ENCODE results near the gene HSPB8. TPM values are rescaled to one million over a fixed set of nuclear protein-coding genes. Genes with fewer than 3 reads are reported as not detected.

HSPB8 gene
- total and polyA plus RNA-seq, 4 donors: 0.56 to 1.8 (median 1.1) TPM

DNA sequence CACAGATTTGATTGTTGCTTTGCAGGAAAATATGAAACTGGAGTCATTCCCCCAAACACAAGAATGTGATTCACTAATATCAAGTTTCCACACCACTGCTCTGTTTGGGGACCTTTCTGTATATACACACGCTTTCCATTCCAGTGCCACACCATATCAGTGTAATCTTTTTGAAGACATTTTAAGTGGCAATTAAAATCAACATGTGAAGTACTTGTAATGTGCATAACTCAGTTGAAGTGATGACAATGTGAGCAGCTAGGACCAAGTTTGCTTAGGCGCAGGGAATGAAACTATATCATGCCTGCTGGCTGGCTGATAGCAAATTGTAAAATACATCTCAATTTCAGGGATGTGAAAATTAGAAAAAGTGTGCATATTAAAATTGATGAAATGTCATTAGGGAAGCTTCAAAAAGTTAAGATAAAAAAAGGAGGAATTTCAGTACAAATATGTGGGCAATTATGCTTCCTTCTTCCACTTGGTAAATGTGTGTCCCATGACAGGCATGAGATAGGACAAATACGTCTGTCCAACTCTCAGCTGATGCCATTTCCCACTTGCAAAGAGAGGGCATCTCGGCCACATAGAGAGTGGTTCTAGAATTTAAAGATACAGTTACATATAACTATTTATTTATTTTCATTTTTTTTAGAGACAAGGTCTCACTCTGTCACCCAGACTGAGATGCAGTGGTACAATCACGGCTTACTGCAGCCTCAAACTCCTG lies 43.7 kb downstream of the HSPB8 start:
- H3K4me1 ChIP-seq (ENCODE audit: control insufficient read depth in 4 of 4, insufficient read depth in 4 of 4, low read length in 3 of 4): peaks cover 0 to 2% (median 0%) of the 10 kb centered on the region in 4 donors
- no peak overlapping the region for H3K4me3 ChIP-seq (ENCODE audit: low read depth in 1 of 3, low read length in 3 of 3)
- H3K36me3 ChIP-seq (ENCODE audit: control insufficient read depth in 4 of 4, insufficient read depth in 3 of 4, low read depth in 1 of 4, low read length in 3 of 4): no peaks in the 10 kb centered on the region
- H3K9me3 ChIP-seq (ENCODE audit: control insufficient read depth in 4 of 4, low read length in 3 of 4): no peaks in the 10 kb centered on the region
- H3K27ac ChIP-seq (ENCODE audit: low read depth in 1 of 2, low read length in 2 of 2): no peak overlapping the region
- 59% methylated on average over 5 of the region's 5 CpGs for WGBS
- no peak for DNase-seq (ENCODE audit: low spot score)
- H3K9ac ChIP-seq (ENCODE audit: low read depth in 1 of 2, low read length in 2 of 2): no peak overlapping the region
- H3K27me3 ChIP-seq (ENCODE audit: control insufficient read depth in 4 of 4, insufficient read depth in 4 of 4, low read length in 3 of 4): peaks cover 0 to 4% (median 0%) of the 10 kb centered on the region in 4 donors
- TF ChIP-seq, protein P1, sequence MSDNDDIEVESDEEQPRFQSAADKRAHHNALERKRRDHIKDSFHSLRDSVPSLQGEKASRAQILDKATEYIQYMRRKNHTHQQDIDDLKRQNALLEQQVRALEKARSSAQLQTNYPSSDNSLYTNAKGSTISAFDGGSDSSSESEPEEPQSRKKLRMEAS (IDR thresholded peaks at IDR 0.05): no peak
- no peak for TF ChIP-seq TAF1 (conservative IDR thresholded peaks at IDR 0.05)
- no peak for TF ChIP-seq JUND (IDR thresholded peaks at IDR 0.05)
- TF ChIP-seq YY1 (IDR thresholded peaks at IDR 0.05): no peak
- no peak for TF ChIP-seq RXRA (IDR thresholded peaks at IDR 0.05)
- TF ChIP-seq HNF4A (conservative IDR thresholded peaks at IDR 0.05): no peak
- TF ChIP-seq, protein P2, sequence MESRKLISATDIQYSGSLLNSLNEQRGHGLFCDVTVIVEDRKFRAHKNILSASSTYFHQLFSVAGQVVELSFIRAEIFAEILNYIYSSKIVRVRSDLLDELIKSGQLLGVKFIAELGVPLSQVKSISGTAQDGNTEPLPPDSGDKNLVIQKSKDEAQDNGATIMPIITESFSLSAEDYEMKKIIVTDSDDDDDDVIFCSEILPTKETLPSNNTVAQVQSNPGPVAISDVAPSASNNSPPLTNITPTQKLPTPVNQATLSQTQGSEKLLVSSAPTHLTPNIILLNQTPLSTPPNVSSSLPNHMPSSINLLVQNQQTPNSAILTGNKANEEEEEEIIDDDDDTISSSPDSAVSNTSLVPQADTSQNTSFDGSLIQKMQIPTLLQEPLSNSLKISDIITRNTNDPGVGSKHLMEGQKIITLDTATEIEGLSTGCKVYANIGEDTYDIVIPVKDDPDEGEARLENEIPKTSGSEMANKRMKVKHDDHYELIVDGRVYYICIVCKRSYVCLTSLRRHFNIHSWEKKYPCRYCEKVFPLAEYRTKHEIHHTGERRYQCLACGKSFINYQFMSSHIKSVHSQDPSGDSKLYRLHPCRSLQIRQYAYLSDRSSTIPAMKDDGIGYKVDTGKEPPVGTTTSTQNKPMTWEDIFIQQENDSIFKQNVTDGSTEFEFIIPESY (IDR thresholded peaks at IDR 0.05): no peak
- no peak for TF ChIP-seq RAD21 (IDR thresholded peaks at IDR 0.05)
- TF ChIP-seq, protein P3, sequence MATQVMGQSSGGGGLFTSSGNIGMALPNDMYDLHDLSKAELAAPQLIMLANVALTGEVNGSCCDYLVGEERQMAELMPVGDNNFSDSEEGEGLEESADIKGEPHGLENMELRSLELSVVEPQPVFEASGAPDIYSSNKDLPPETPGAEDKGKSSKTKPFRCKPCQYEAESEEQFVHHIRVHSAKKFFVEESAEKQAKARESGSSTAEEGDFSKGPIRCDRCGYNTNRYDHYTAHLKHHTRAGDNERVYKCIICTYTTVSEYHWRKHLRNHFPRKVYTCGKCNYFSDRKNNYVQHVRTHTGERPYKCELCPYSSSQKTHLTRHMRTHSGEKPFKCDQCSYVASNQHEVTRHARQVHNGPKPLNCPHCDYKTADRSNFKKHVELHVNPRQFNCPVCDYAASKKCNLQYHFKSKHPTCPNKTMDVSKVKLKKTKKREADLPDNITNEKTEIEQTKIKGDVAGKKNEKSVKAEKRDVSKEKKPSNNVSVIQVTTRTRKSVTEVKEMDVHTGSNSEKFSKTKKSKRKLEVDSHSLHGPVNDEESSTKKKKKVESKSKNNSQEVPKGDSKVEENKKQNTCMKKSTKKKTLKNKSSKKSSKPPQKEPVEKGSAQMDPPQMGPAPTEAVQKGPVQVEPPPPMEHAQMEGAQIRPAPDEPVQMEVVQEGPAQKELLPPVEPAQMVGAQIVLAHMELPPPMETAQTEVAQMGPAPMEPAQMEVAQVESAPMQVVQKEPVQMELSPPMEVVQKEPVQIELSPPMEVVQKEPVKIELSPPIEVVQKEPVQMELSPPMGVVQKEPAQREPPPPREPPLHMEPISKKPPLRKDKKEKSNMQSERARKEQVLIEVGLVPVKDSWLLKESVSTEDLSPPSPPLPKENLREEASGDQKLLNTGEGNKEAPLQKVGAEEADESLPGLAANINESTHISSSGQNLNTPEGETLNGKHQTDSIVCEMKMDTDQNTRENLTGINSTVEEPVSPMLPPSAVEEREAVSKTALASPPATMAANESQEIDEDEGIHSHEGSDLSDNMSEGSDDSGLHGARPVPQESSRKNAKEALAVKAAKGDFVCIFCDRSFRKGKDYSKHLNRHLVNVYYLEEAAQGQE (IDR thresholded peaks at IDR 0.05): no peak
- no peak for TF ChIP-seq GABPA (IDR thresholded peaks at IDR 0.05 in 1 of 2, conservative IDR thresholded peaks at IDR 0.05 in 1 of 2)
- TF ChIP-seq HNF4G (IDR thresholded peaks at IDR 0.05): no peak
- no peak for TF ChIP-seq EGR1 (IDR thresholded peaks at IDR 0.05; ENCODE audit: low read depth in 2 of 2)
- TF ChIP-seq SP1 (IDR thresholded peaks at IDR 0.05): no peak
- TF ChIP-seq FOXA2 (IDR thresholded peaks at IDR 0.05): no peak
- TF ChIP-seq, protein P4, sequence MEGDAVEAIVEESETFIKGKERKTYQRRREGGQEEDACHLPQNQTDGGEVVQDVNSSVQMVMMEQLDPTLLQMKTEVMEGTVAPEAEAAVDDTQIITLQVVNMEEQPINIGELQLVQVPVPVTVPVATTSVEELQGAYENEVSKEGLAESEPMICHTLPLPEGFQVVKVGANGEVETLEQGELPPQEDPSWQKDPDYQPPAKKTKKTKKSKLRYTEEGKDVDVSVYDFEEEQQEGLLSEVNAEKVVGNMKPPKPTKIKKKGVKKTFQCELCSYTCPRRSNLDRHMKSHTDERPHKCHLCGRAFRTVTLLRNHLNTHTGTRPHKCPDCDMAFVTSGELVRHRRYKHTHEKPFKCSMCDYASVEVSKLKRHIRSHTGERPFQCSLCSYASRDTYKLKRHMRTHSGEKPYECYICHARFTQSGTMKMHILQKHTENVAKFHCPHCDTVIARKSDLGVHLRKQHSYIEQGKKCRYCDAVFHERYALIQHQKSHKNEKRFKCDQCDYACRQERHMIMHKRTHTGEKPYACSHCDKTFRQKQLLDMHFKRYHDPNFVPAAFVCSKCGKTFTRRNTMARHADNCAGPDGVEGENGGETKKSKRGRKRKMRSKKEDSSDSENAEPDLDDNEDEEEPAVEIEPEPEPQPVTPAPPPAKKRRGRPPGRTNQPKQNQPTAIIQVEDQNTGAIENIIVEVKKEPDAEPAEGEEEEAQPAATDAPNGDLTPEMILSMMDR (IDR thresholded peaks at IDR 0.05; ENCODE audit: low read depth, low read length, missing input control): no peak
- no peak for TF ChIP-seq FOXA1 (IDR thresholded peaks at IDR 0.05)
- TF ChIP-seq, protein P5, sequence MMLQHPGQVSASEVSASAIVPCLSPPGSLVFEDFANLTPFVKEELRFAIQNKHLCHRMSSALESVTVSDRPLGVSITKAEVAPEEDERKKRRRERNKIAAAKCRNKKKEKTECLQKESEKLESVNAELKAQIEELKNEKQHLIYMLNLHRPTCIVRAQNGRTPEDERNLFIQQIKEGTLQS (IDR thresholded peaks at IDR 0.05): no peak
- TF ChIP-seq NR2F2 (IDR thresholded peaks at IDR 0.05): no peak

Measured in liver (tissue), 9 donors.